K562 (cell line): ENCODE measurements around the gene ESD. TPM values are rescaled to one million over a fixed set of nuclear protein-coding genes. Genes with fewer than 3 reads are reported as not detected.
"Not testable (repeated sequence)": the region's sequence is repeated elsewhere in the genome, so short reads cannot be mapped to it uniquely, and the experiment has no call there.

ENCODE experiments used
- ATAC-seq: fragments of 200-7000 bp; cut with Tn5 transposase; 3 replicates; pipeline ENCODE4 v1.9.1; 2020; ENCODE audit warnings: moderate library complexity
- BruUV-seq: library from RNA; stranded (reverse); fragments of 400-500 nt; replicated peaks from 2 replicates; lab custom pipeline; 2021; lab: Mats Ljungman, UMichigan
- CTCF ChIA-PET: fragments of 300-600 bp; formaldehyde crosslinking; extraction: SDS; loops from one replicate; lab custom pipeline; 2021; ENCODE audit warnings: low intra/inter-chr PET ratio; lab: Yijun Ruan, JAX
- POLR2A ChIA-PET: fragments of 300-600, 350-650 bp; sonication (Branson Sonifier 250); formaldehyde crosslinking; extraction: SDS; loops from one replicate; lab custom pipeline; 2021; ENCODE audit warnings: antibody characterized with exemption, inconsistent platforms; lab: Yijun Ruan, JAX
- DNase-seq, 4 experiments: peaks; one replicate each; pipeline versions ENCODE4 v3.0.0 to v3.0.0-alpha.2; 2011 to 2018; ENCODE audit warnings: low spot score in 3 of 4, mixed read lengths in 3 of 4; ENCODE audit errors: extremely low read depth in 1 of 4
- FAIRE-seq: peaks from 2 replicates; lab custom pipeline; 2011; peaks lifted over from hg19 to GRCh38; lab: Jason Lieb, UNC
- H2AFZ ChIP-seq: 2 replicates; pipeline ENCODE4 v1.6.0; 2011; ENCODE audit warnings: low read depth, low read length, control low read depth, inconsistent platforms
- H3K27ac ChIP-seq: fragments of 200-600 bp; 3 replicates; pipeline ENCODE4 v1.8.0; 2011; ENCODE audit warnings: low read depth, mild to moderate bottlenecking, control low read depth, inconsistent platforms, low read length, moderate library complexity, mixed read lengths; ENCODE audit errors: extremely low read depth
- H3K27me3 ChIP-seq, 2 experiments: fragments of 300-600 bp in 1 of 2; 2 replicates in 1 of 2; 3 replicates in 1 of 2; pipeline versions ENCODE4 v1.6.0 to v1.8.0; 2011; ENCODE audit warnings: inconsistent platforms in 2 of 2, low read length in 2 of 2, mild to moderate bottlenecking in 1 of 2, mixed read lengths in 1 of 2, moderate library complexity in 1 of 2; ENCODE audit not compliant: control insufficient read depth in 2 of 2, insufficient read depth in 2 of 2
- H3K36me3 ChIP-seq: fragments of 300-600 bp; 3 replicates; pipeline ENCODE4 v1.8.0; 2011; ENCODE audit warnings: mild to moderate bottlenecking, low read length, inconsistent platforms; ENCODE audit not compliant: control insufficient read depth, insufficient read depth
- H3K4me1 ChIP-seq, 2 experiments: fragments of 200-600 bp in 1 of 2; replicated peaks in 1 of 2; 2 replicates in 1 of 2; 3 replicates in 1 of 2; pipeline versions ENCODE4 v1.5.1 to v1.8.0; 2011; ENCODE audit warnings: inconsistent platforms in 2 of 2, low read length in 2 of 2, mild to moderate bottlenecking in 1 of 2, mixed read lengths in 1 of 2, moderate library complexity in 1 of 2; ENCODE audit not compliant: control insufficient read depth in 2 of 2, insufficient read depth in 2 of 2
- H3K4me2 ChIP-seq: 2 replicates; pipeline ENCODE4 v1.6.1; 2011; ENCODE audit warnings: low read length, control low read depth, inconsistent platforms, mixed read lengths; ENCODE audit not compliant: insufficient read depth
- H3K4me3 ChIP-seq: fragments of 200-600 bp; sonication (generic), shearing (Covaris generic); 2 replicates; pipeline ENCODE4 v1.5.1; 2016; ENCODE audit warnings: control low read depth, inconsistent platforms
- H3K79me2 ChIP-seq: fragments of 200-600 bp; 3 replicates; pipeline ENCODE4 v1.8.0; 2011; ENCODE audit warnings: low read length, inconsistent platforms; ENCODE audit not compliant: control insufficient read depth, insufficient read depth
- H3K9ac ChIP-seq, 2 experiments: 2 replicates each; pipeline versions ENCODE4 v1.6.0 to v1.6.1; 2011; ENCODE audit warnings: low read depth in 2 of 2, low read length in 2 of 2, control low read depth in 1 of 2, inconsistent platforms in 1 of 2, mild to moderate bottlenecking in 1 of 2, mixed read lengths in 1 of 2; ENCODE audit not compliant: insufficient read depth in 1 of 2
- H3K9me1 ChIP-seq: one replicate; pipeline ENCODE4 v1.6.0; 2011; ENCODE audit warnings: inconsistent platforms, mild to moderate bottlenecking, low read length, moderate library complexity; ENCODE audit not compliant: control insufficient read depth, insufficient read depth
- H3K9me3 ChIP-seq: replicated peaks from 2 replicates; pipeline ENCODE4 v1.5.1; 2011; ENCODE audit warnings: low read depth, low read length, inconsistent platforms; ENCODE audit not compliant: control insufficient read depth, insufficient read depth
- H4K20me1 ChIP-seq: replicated peaks from 2 replicates; pipeline ENCODE4 v1.6.1; 2011; ENCODE audit warnings: low read length, inconsistent platforms, mixed read lengths; ENCODE audit not compliant: control insufficient read depth, insufficient read depth
- CBFA2T2 ChIP-seq: fragments of 450-650 bp; conservative IDR thresholded peaks from 2 replicates; pipeline ENCODE4 v1.6.1; 2017; ENCODE audit warnings: mild to moderate bottlenecking
- CHD2 ChIP-seq: IDR thresholded peaks from 2 replicates; pipeline ENCODE4 v1.6.1; 2011; ENCODE audit warnings: low read depth, low read length
- E2F3 ChIP-seq: fragments of 250-450 bp; sonication (Bioruptor Pico); IDR thresholded peaks from 2 replicates; pipeline ENCODE4 v1.4.0; 2020; ENCODE audit warnings: mild to moderate bottlenecking
- ESRRB ChIP-seq: fragments of 250-450 bp; sonication (Bioruptor Pico); IDR thresholded peaks from 2 replicates; pipeline ENCODE4 v1.5.0; 2020; ENCODE audit warnings: mild to moderate bottlenecking, moderate library complexity, borderline replicate concordance
- HDAC6 ChIP-seq: IDR thresholded peaks from 2 replicates; pipeline ENCODE4 v1.6.1; 2012; ENCODE audit warnings: low read depth, mild to moderate bottlenecking, control low read depth, inconsistent platforms, low read length, moderate library complexity
- HNRNPH1 ChIP-seq: fragments of 200-400 bp; formaldehyde crosslinking; optimal IDR thresholded peaks from 2 replicates; pipeline ENCODE3; 2017; ENCODE audit warnings: low read depth, mild to moderate bottlenecking, low read length, moderate library complexity
- HNRNPLL ChIP-seq: fragments of 200-400 bp; formaldehyde crosslinking; IDR thresholded peaks from 2 replicates; pipeline ENCODE4 v1.6.1; 2017; ENCODE audit warnings: low read length, low read depth, mild to moderate bottlenecking; ENCODE audit not compliant: poor library complexity, severe bottlenecking
- KDM2B ChIP-seq: fragments of 250-450 bp; sonication (Bioruptor Pico); IDR thresholded peaks from 2 replicates; pipeline ENCODE4 v1.8.0; 2021; ENCODE audit warnings: mild to moderate bottlenecking, moderate library complexity
- NBN ChIP-seq: fragments of 450-650 bp; IDR thresholded peaks from 2 replicates; pipeline ENCODE4 v1.6.1; 2016; ENCODE audit warnings: low read depth, mild to moderate bottlenecking
- NR3C1 ChIP-seq: sonication (generic); formaldehyde crosslinking; IDR thresholded peaks from 2 replicates; pipeline ENCODE4 v1.8.1; 2022; ENCODE audit warnings: missing genetic modification reagents
- PURB ChIP-seq: sonication (generic); formaldehyde crosslinking; IDR thresholded peaks from 2 replicates; pipeline ENCODE4 v1.9.0; 2021; ENCODE audit warnings: low read depth, mild to moderate bottlenecking, missing genetic modification reagents
- TEAD4 ChIP-seq, 2 experiments: sonication (generic) in 1 of 2; formaldehyde crosslinking in 1 of 2; IDR thresholded peaks; 2 replicates each; pipeline versions ENCODE4 v1.6.1 to v1.8.0; 2012 to 2022; ENCODE audit warnings: borderline replicate concordance in 1 of 2, inconsistent platforms in 1 of 2, low read length in 1 of 2, mild to moderate bottlenecking in 1 of 2, missing genetic modification reagents in 1 of 2
- ZNF644 ChIP-seq: fragments of 200-800 bp; sonication (Bioruptor generic); IDR thresholded peaks from 2 replicates; pipeline ENCODE4 v1.6.1; 2016; ENCODE audit warnings: low read depth, missing genetic modification characterization, missing compliant biosample characterization
- WGBS: fragments of 100-300 bp; shearing (Covaris generic); methylation state at CpG from one replicate; pipeline ENCODE4 v1.1.6; 2016; ENCODE audit warnings: low coverage, mixed read lengths; ENCODE audit not compliant: insufficient coverage; ENCODE audit errors: missing lambda C conversion rate; 5-methylcytosine and 5-hydroxymethylcytosine counted together
- in situ Hi-C: fragments of 300-500 bp; cut with MboI; formaldehyde crosslinking; loops from 4 replicates; pipeline ENCODE4 v1.15.0; 2018; ENCODE audit warnings: inconsistent platforms, mixed read lengths
- intact Hi-C: fragments of 100-400 bp; cut with micrococcal nuclease; formaldehyde crosslinking; loops from 2 replicates; pipeline ENCODE4 v1.14.2; 2022
- polyA plus RNA-seq, 8 experiments: library from polyadenylated mRNA; depleted of rRNA in 4 of 8; stranded (reverse) in 5 of 8; unstranded in 3 of 8; fragments of >200 nt; fragmentation: Nextera tagmentation in 2 of 8; fragmentation: Illumina TruSeq in 1 of 8; extraction: Ambion mirVana in 2 of 8; extraction: Trizol in 1 of 8; gene quantifications; 2 replicates each; pipeline versions ENCODE4 v1.2.1 to v1.2.3, GENCODE V29; 2011 to 2014; ENCODE audit warnings: inconsistent platforms in 1 of 8, missing spikeins in 1 of 8
- total RNA-seq, 7 experiments: library from RNA; depleted of rRNA in 6 of 7; stranded (reverse); fragments of >200 nt in 6 of 7; fragmentation: Illumina TruSeq in 2 of 7; extraction: Trizol in 2 of 7; gene quantifications; 2 replicates each; pipeline versions ENCODE4 v1.2.1 to v1.2.3, GENCODE V29; 2011 to 2021; ENCODE audit warnings: low replicate concordance in 1 of 7
- TF ChIP-seq, protein P1 (sequence below): sonication (generic); IDR thresholded peaks from 2 replicates; pipeline ENCODE4 v1.6.1; 2016
- TF ChIP-seq, protein P2 (sequence below), 3 experiments: fragments of 200-800 bp in 1 of 3; sonication (Bioruptor generic) in 1 of 3; sonication (generic) in 1 of 3; formaldehyde crosslinking in 1 of 3; IDR thresholded peaks; 2 replicates each; pipeline versions ENCODE4 v1.6.1 to v1.8.0; 2016 to 2022; ENCODE audit warnings: mild to moderate bottlenecking in 2 of 3, missing compliant biosample characterization in 2 of 3, missing genetic modification characterization in 2 of 3, missing genetic modification reagents in 1 of 3

The ESD gene
- total and polyA plus RNA-seq, 9 of the 15 experiments (the other 6 are each of a cell fraction or from before 2014, with no cell fraction given): 88.9 to 402 (median 232) TPM

DNA sequence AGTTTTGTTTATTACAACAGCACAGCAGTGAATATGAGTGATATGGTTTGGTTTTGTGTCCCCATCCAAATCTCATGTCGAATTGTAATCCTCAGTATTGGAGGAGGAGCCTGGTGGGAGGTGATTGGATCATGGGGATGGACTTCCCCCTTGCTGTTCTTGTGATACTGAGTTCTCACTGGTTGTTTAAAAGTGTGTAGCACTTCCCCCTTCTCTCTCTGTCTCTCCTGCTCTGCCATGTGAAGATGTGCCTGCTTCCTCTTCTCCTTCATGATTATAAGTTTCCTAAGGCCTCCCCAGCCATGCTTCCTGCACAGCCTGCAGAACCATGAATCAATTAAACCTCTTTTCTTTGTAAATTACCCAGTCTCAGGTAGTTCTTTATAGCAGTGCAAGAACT, 8.0 kb upstream of the ESD start:
- H3K79me2 ChIP-seq, FAIRE-seq, BruUV-seq, H3K9me1 ChIP-seq, H3K4me1 ChIP-seq, H2AFZ ChIP-seq, CTCF ChIA-PET, DNase-seq, H3K9me3 ChIP-seq, H3K36me3 ChIP-seq, H3K9ac ChIP-seq, H3K4me2 ChIP-seq, intact Hi-C loops, H3K27me3 ChIP-seq, ATAC-seq, H4K20me1 ChIP-seq, in situ Hi-C loops, POLR2A ChIA-PET, H3K27ac ChIP-seq, H3K4me3 ChIP-seq: not testable (repeated sequence)
- 0% methylated on average over 1 of the region's 1 CpG for WGBS

DNA sequence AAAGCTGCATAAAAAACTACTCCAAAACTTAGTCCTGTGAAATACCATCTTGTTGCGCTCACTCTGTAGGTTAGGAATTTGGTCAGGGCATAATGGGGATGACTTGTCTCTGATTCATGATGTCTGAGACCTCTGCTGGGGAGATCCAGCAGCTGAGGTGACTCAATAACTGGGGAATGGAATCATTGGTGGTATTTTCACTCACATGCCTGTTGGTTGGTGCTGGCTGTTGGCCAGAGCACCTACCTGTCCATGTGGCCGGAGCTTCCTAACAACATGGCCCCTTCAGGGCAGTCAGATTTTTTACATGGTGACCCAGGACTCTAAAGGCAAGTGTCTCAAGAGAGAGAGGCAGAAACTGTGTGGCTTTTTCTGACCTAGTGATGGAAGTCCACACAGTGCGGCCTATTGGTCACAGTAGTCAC, 7.4 kb upstream of the ESD start:
- Histone ChIP-seq H3K4me1 (no peaks in the 10 kb centered on the region), H3K9me3 (no peaks in the 10 kb centered on the region), H3K4me2 (no peak overlapping the region), H4K20me1 (no peaks in the 10 kb centered on the region), H3K36me3 (no peaks in the 10 kb centered on the region), H3K27me3 (peaks cover 0 to 7% of the 10 kb centered on the region in 2 experiments; a peak in 1 of 5 replicates), H2AFZ (no peak overlapping the region), H3K9me1 (no peaks in the 10 kb centered on the region), H3K4me3 (no peak overlapping the region), H3K9ac (no peak overlapping the region), H3K27ac (no peak overlapping the region), H3K79me2 (no peaks in the 10 kb centered on the region)
- WGBS: 3% methylated on average over 3 of the region's 3 CpGs
- intact Hi-C loops: no loop called here
- ChIA-PET CTCF (no interaction called here), POLR2A (no interaction called here)
- ATAC-seq: no peak
- FAIRE-seq: no peak
- DNase-seq: no peak
- no TSS peak for BruUV-seq
- in situ Hi-C loops: no loop called here
- TF ChIP-seq HNRNPLL (no peak), HNRNPH1 (no peak), PURB (CRISPR knock-in tag) (no peak), CHD2 (no peak), HDAC6 (no peak), CBFA2T2 (no peak), ZNF644 (tag) (no peak), KDM2B (CRISPR knock-in tag) (no peak), ESRRB (CRISPR knock-in tag) (no peak), TEAD4 (IDR thresholded peaks at IDR 0.05; ENCODE audit: low read length) (no peak), TEAD4 (CRISPR knock-in tag; IDR thresholded peaks at IDR 0.05; ENCODE audit: borderline replicate concordance) (no peak), NR3C1 (CRISPR knock-in tag) (no peak), NBN (no peak), E2F3 (CRISPR knock-in tag) (no peak)
- TF ChIP-seq, protein P1, sequence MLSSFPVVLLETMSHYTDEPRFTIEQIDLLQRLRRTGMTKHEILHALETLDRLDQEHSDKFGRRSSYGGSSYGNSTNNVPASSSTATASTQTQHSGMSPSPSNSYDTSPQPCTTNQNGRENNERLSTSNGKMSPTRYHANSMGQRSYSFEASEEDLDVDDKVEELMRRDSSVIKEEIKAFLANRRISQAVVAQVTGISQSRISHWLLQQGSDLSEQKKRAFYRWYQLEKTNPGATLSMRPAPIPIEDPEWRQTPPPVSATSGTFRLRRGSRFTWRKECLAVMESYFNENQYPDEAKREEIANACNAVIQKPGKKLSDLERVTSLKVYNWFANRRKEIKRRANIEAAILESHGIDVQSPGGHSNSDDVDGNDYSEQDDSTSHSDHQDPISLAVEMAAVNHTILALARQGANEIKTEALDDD: no peak
- TF ChIP-seq, protein P2, sequence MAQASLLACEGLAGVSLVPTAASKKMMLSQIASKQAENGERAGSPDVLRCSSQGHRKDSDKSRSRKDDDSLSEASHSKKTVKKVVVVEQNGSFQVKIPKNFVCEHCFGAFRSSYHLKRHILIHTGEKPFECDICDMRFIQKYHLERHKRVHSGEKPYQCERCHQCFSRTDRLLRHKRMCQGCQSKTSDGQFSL (CRISPR knock-in tag; IDR thresholded peaks at IDR 0.05): no peak
- TF ChIP-seq, protein P2 (tag; IDR thresholded peaks at IDR 0.05): no peak
